Uterus (tissue), 4 donors: ENCODE measurements around the gene ST6GALNAC3. TPM values are rescaled to one million over a fixed set of nuclear protein-coding genes. Genes with fewer than 3 reads are reported as not detected.

ENCODE experiments used
- DNase-seq, 2 donors: peaks; one replicate each; pipeline ENCODE4 v3.0.0-alpha.2; 2019 to 2020
- H3K27ac ChIP-seq, 2 donors: fragments of 200-600 bp; sonication (generic); 1 replicate in 1 of 2; 2 replicates in 1 of 2; pipeline ENCODE4 v1.5.1; 2016 to 2018
- H3K27me3 ChIP-seq, 2 donors: fragments of 200-600 bp; sonication (generic); one replicate each; pipeline ENCODE4 v1.5.1; 2018 to 2019; ENCODE audit warnings: control low read depth in 1 of 2
- H3K36me3 ChIP-seq, 2 donors: fragments of 200-600 bp; sonication (generic); one replicate each; pipeline ENCODE4 v1.5.1; 2019; ENCODE audit warnings: control low read depth in 1 of 2
- H3K4me1 ChIP-seq, 2 donors: fragments of 200-600 bp; sonication (generic); one replicate each; pipeline ENCODE4 v1.5.1; 2018 to 2019; ENCODE audit warnings: control low read depth in 1 of 2
- H3K4me3 ChIP-seq, 2 donors: fragments of 200-600 bp; sonication (generic); 1 replicate in 1 of 2; 2 replicates in 1 of 2; pipeline ENCODE4 v1.5.1; 2018 to 2019; ENCODE audit warnings: mild to moderate bottlenecking in 1 of 2
- H3K9me3 ChIP-seq, 2 donors: fragments of 200-600 bp; sonication (generic); one replicate each; pipeline ENCODE4 v1.5.1; 2019; ENCODE audit warnings: control low read depth in 1 of 2
- CTCF ChIP-seq, 4 experiments: fragments of 200-600 bp in 2 of 4; fragments of 450-650 bp in 2 of 4; sonication (generic) in 2 of 4; IDR thresholded peaks; one replicate each; pipeline ENCODE4 v1.5.1; 2016 to 2019; ENCODE audit warnings: antibody characterized with exemption in 4 of 4, mild to moderate bottlenecking in 2 of 4, moderate library complexity in 1 of 4
- POLR2A ChIP-seq, 2 donors: fragments of 450-650 bp; IDR thresholded peaks; one replicate each; pipeline ENCODE4 v1.6.1; 2016; ENCODE audit warnings: antibody characterized with exemption in 2 of 2, mild to moderate bottlenecking in 1 of 2, moderate library complexity in 1 of 2
- intact Hi-C: fragments of 100-400 bp; cut with DNase I; formaldehyde crosslinking; loops from one replicate; pipeline ENCODE4 v1.15.1; 2023; ENCODE audit warnings: low total_unique reads
- total RNA-seq, 4 donors: library from RNA; depleted of rRNA in 3 of 4; stranded (reverse); fragments of >200 nt in 3 of 4; gene quantifications; one replicate each; pipeline versions ENCODE4 v1.1.0 to v1.2.4, GENCODE V29; 2014 to 2023
- donor health status: DM: yes; HTN: yes; CAD: no.

ST6GALNAC3 gene
- total RNA-seq, result 10 to 100 TPM in 3 of 4 donors, 1 to 10 TPM in 1; 6.7 to 43.4 (median 21.1) TPM

- peak; percentile 77 to 83 for DNase-seq
- Histone ChIP-seq H3K4me1 (no peaks in the 10 kb centered on the region), H3K4me3 (peak within 1 kb of the TSS; percentile 61 to 63), H3K9me3 (no peaks in the 10 kb centered on the region), H3K36me3 (no peaks in the 10 kb centered on the region), H3K27me3 (no peaks in the 10 kb centered on the region), H3K27ac (peak within 1 kb of the TSS; percentile 78 to 83)
- intact Hi-C loops, result no loop called here
- TF ChIP-seq CTCF (IDR thresholded peaks at IDR 0.05), result no peak
- TF ChIP-seq POLR2A (IDR thresholded peaks at IDR 0.05), result peak; percentile 72 to 74
These were observed at the start of gene ST6GALNAC3 for GRCh38 chr1:76074321-76075187. Gene ST6GALNAC3, plus strand, starts transcription at chr1:76074746.

GRCh38 chr1:76027341-76027740 is 47.2 kb upstream of the ST6GALNAC3 start:
- intact Hi-C loops, result no loop called here
- TF ChIP-seq POLR2A (IDR thresholded peaks at IDR 0.05) (no peak), CTCF (IDR thresholded peaks at IDR 0.05) (no peak)
- Histone ChIP-seq H3K36me3 (no peaks in the 10 kb centered on the region), H3K9me3 (no peaks in the 10 kb centered on the region), H3K4me3 (no peak overlapping the region), H3K4me1 (no peaks in the 10 kb centered on the region), H3K27me3 (no peaks in the 10 kb centered on the region), H3K27ac (no peak overlapping the region)
- DNase-seq, result no peak

GRCh38 chr1:76029331-76029730 is 45.2 kb upstream of the ST6GALNAC3 start:
- H3K4me3 ChIP-seq, result no peak overlapping the region

GRCh38 chr1:76031496-76031895 is 43.0 kb upstream of the ST6GALNAC3 start:
- no peak overlapping the region for H3K4me3 ChIP-seq
- intact Hi-C loops, result no loop called here
- no peaks in the 10 kb centered on the region for H3K4me1 ChIP-seq
- no peak overlapping the region for H3K27ac ChIP-seq
- TF ChIP-seq CTCF (IDR thresholded peaks at IDR 0.05), result no peak
- no peak for TF ChIP-seq POLR2A (IDR thresholded peaks at IDR 0.05)
- H3K36me3 ChIP-seq, result no peaks in the 10 kb centered on the region
- no peaks in the 10 kb centered on the region for H3K9me3 ChIP-seq
- no peaks in the 10 kb centered on the region for H3K27me3 ChIP-seq
- DNase-seq, result no peak

More at GRCh38 chr1:76029331-76029730, 45.2 kb upstream of the ST6GALNAC3 start:
- DNase-seq, result no peak
- TF ChIP-seq CTCF (IDR thresholded peaks at IDR 0.05) (no peak), POLR2A (IDR thresholded peaks at IDR 0.05) (no peak)
- Histone ChIP-seq H3K4me1 (no peaks in the 10 kb centered on the region), H3K27me3 (no peaks in the 10 kb centered on the region), H3K9me3 (no peaks in the 10 kb centered on the region), H3K36me3 (no peaks in the 10 kb centered on the region), H3K27ac (no peak overlapping the region)
- intact Hi-C loops, result no loop called here

- Histone ChIP-seq H3K9me3 (no peaks in the 10 kb centered on the region), H3K36me3 (no peaks in the 10 kb centered on the region), H3K4me3 (no peak overlapping the region), H3K27ac (no peak overlapping the region), H3K4me1 (no peaks in the 10 kb centered on the region), H3K27me3 (no peaks in the 10 kb centered on the region)
- intact Hi-C loops, result no loop called here
- TF ChIP-seq POLR2A (IDR thresholded peaks at IDR 0.05) (no peak), CTCF (IDR thresholded peaks at IDR 0.05) (no peak)
- DNase-seq, result no peak
These were observed 40.6 kb upstream of the ST6GALNAC3 start for GRCh38 chr1:76033800-76034475.
